Mesodermal cell (in vitro differentiated cells): ENCODE measurements around the gene LGI1.
A peak's percentile ranks its signal among the peaks of the same experiment; 100 is the strongest.

Experiments used
- H3K27ac ChIP-seq: 2 replicates; pipeline ENCODE4 v1.7.0; 2013; ENCODE audit warnings: mild to moderate bottlenecking, low read depth, low read length, moderate library complexity; ENCODE audit not compliant: severe bottlenecking
- H3K36me3 ChIP-seq: 2 replicates; pipeline ENCODE4 v1.7.1; 2013; ENCODE audit warnings: mild to moderate bottlenecking, low read length, moderate library complexity; ENCODE audit not compliant: control insufficient read depth, insufficient read depth
- H3K4me1 ChIP-seq: one replicate; pipeline ENCODE4 v1.7.1; 2013; ENCODE audit warnings: mild to moderate bottlenecking, low read length; ENCODE audit not compliant: insufficient read depth, control insufficient read depth, poor library complexity, severe bottlenecking
- H3K4me3 ChIP-seq: 2 replicates; pipeline ENCODE4 v1.7.0; 2013; ENCODE audit warnings: low read length, control low read depth, mild to moderate bottlenecking; ENCODE audit not compliant: insufficient read depth, poor library complexity, severe bottlenecking; ENCODE audit errors: extremely low read depth
- H3K9me3 ChIP-seq: 2 replicates; pipeline ENCODE4 v1.7.1; 2013; ENCODE audit warnings: mild to moderate bottlenecking, low read length, moderate library complexity; ENCODE audit not compliant: control insufficient read depth
- WGBS, 2 experiments: methylation state at CpG; one replicate each; pipeline ENCODE4 v1.1.5; 2013; ENCODE audit warnings: missing lambda C conversion rate in 2 of 2; ENCODE audit not compliant: insufficient coverage in 2 of 2; 5-methylcytosine and 5-hydroxymethylcytosine counted together

The LGI1 gene

GRCh38 chr10:93771354-93771753 is 13.6 kb downstream of the LGI1 start:
- no peaks in the 10 kb centered on the region for H3K36me3 ChIP-seq
- H3K27ac ChIP-seq: no peak overlapping the region
- WGBS, 2 experiments: 94 to 98% methylated on average over 4 of the region's 7 CpGs
- no peak overlapping the region for H3K4me3 ChIP-seq
- peaks cover under 1% of the 10 kb centered on the region for H3K4me1 ChIP-seq
- no peaks in the 10 kb centered on the region for H3K9me3 ChIP-seq

- WGBS, 2 experiments: 97 to 100% methylated on average over 1 to 3 of the region's 5 CpGs
- Histone ChIP-seq H3K27ac (no peak overlapping the region), H3K36me3 (no peaks in the 10 kb centered on the region), H3K9me3 (no peaks in the 10 kb centered on the region), H3K4me1 (peaks cover 9% of the 10 kb centered on the region), H3K4me3 (no peak overlapping the region)
These were observed 15.4 kb downstream of the LGI1 start for GRCh38 chr10:93773120-93773519.

DNA sequence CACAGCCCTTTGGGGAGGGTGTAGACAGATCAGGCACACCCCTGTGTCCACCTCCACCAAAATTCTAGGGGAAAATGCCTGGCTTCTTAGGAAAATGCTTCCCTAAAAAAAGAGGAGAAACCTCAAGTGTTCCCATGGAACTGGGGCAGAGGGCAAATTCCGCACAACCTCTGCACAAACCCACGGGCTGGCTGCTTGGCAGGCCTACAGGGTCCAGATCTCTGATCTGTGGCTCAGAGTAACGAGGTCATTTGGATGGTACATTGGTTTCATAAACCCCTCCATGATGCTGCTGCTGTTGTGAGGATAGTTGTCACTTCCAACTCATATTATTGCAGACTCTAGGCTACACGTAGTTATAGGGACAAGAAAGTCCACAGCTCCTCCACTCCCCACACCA is 16.0 kb downstream of the LGI1 start:
- Histone ChIP-seq H3K27ac (no peak overlapping the region), H3K9me3 (no peaks in the 10 kb centered on the region), H3K36me3 (no peaks in the 10 kb centered on the region), H3K4me1 (peaks cover 9% of the 10 kb centered on the region), H3K4me3 (no peak overlapping the region)
- WGBS, 2 experiments: 80 to 95% methylated on average over 2 to 4 of the region's 4 CpGs

GRCh38 chr10:93775356-93775755 is 17.6 kb downstream of the LGI1 start:
- Histone ChIP-seq H3K36me3 (no peaks in the 10 kb centered on the region), H3K4me1 (peaks cover 9% of the 10 kb centered on the region), H3K27ac (no peak overlapping the region), H3K4me3 (no peak overlapping the region), H3K9me3 (no peaks in the 10 kb centered on the region)
- 89 to 92% methylated on average over 2 to 3 of the region's 5 CpGs for WGBS, 2 experiments

DNA sequence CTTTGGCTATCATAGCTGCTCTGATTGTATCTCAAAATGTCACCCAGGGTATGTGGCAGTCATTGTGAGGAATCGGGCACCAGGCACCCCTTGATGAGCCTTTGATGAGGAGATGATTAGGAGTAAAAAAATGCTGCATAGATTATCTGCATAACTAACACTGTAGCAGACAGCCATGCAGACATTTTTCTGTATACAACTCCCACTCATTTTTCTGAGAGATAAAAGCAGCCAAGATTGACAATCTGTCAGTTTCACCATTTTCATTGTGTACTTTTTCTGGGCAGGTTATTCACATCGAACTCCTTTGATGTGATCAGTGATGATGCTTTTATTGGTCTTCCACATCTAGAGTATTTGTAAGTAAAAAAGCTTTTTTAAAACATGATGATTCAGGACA is 19.4 kb downstream of the LGI1 start:
- Histone ChIP-seq H3K9me3 (no peaks in the 10 kb centered on the region), H3K4me1 (peaks cover 9% of the 10 kb centered on the region), H3K27ac (peak overlapping the region; percentile 12), H3K4me3 (no peak overlapping the region), H3K36me3 (no peaks in the 10 kb centered on the region)
- no CpG with 5 or more reads among the region's 2 CpGs for WGBS, 2 experiments

GRCh38 chr10:93784059-93784458 is 26.3 kb downstream of the LGI1 start:
- Histone ChIP-seq H3K4me3 (no peak overlapping the region), H3K4me1 (peaks cover 11% of the 10 kb centered on the region), H3K9me3 (no peaks in the 10 kb centered on the region), H3K27ac (no peak overlapping the region), H3K36me3 (no peaks in the 10 kb centered on the region)
- WGBS, 2 experiments: 60 to 80% methylated on average over 1 of the region's 2 CpGs

DNA sequence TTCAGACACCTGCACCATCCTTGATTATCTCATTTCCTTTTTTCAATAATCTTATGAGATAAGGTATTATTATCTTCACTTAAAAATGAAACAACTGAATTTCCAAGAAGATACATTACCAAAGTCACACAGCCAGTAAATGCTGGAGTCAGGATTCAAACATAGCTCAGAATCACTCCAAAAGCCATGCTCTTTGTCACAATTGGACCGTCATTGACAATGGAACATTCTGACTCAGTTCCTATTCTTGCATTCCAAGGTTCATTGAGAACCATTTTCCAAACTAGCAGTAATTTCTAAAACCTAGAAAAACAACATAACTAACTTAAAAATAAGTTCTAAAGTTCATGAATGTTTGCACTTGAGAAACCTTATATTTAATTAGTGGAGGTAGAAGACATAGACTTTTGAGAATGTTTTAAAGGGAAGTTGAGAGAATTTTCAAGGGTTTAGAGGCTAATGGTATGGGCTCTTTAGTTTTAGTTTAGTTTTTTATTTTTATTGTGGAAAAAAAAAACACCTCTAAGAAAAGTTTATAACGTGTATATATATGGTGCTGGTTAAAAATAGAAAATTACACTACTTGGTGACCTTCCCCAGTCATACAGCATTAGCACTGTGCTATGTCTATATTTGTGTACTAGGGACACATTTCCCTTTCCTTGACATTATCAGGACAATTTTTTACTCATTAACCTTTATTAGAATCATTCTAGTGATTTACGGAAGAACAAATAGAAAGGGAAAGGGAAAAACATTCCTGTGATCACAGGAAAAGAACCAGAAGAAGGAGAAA is 30.9 kb downstream of the LGI1 start:
- Histone ChIP-seq H3K4me1 (peaks cover 33% of the 10 kb centered on the region), H3K9me3 (no peaks in the 10 kb centered on the region), H3K4me3 (no peak overlapping the region), H3K36me3 (no peaks in the 10 kb centered on the region), H3K27ac (no peak overlapping the region)
- WGBS, 2 experiments: 87 to 100% methylated on average over 1 to 2 of the region's 3 CpGs

GRCh38 chr10:93790439-93790838 is 32.7 kb downstream of the LGI1 start:
- Histone ChIP-seq H3K36me3 (no peaks in the 10 kb centered on the region), H3K4me1 (peaks cover 33% of the 10 kb centered on the region), H3K4me3 (no peak overlapping the region), H3K27ac (peak overlapping the region; percentile 94), H3K9me3 (peaks cover 6% of the 10 kb centered on the region)
- no CpG with 5 or more reads among the region's 3 CpGs for WGBS, 2 experiments

DNA sequence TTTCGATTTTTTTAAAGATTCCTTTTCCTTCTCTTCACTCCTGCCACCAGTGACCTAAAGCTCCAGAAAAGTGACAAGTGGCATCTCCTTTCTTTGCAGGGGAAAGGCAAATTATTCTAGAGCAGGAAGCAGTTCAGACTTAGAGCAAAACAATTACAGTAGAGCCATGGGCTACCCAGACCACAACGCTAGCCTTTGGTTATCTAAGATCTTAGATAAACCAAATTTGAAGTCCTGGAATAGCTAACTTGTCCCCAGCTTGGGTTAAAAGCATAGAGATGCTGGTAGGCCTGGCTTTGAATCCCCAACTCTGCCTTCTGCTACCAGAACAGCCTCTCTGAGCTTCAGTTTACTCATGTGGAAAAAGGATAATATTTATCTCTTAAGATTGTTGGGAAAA is 38.4 kb downstream of the LGI1 start:
- Histone ChIP-seq H3K27ac (no peak overlapping the region), H3K36me3 (no peaks in the 10 kb centered on the region), H3K9me3 (peaks cover 6% of the 10 kb centered on the region), H3K4me3 (no peak overlapping the region), H3K4me1 (peaks cover 6% of the 10 kb centered on the region)
- 76 to 88% methylated on average over 1 to 2 of the region's 2 CpGs for WGBS, 2 experiments

DNA sequence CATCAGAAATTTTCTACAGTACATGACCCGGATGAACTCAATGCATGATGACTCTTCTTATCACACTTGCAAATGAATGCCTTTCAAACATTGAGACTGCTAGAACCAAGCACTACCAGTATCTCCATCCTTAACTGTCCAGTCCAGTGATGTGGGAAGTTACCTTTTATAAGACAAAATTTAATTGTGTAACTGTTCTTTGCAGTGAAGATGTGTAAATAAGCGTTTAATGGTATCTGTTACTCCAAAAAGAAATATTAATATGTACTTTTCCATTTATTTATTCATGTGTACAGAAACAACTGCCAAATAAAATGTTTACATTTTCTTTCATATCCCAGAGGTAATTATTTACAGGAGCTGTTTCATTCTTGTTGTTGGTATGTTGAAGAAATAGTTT is 40.1 kb downstream of the LGI1 start:
- Histone ChIP-seq H3K36me3 (no peaks in the 10 kb centered on the region), H3K27ac (no peak overlapping the region), H3K4me1 (no peaks in the 10 kb centered on the region), H3K4me3 (no peak overlapping the region), H3K9me3 (peaks cover 6% of the 10 kb centered on the region)
- WGBS, 2 experiments: 80 to 100% methylated on average over 1 of the region's 2 CpGs

DNA sequence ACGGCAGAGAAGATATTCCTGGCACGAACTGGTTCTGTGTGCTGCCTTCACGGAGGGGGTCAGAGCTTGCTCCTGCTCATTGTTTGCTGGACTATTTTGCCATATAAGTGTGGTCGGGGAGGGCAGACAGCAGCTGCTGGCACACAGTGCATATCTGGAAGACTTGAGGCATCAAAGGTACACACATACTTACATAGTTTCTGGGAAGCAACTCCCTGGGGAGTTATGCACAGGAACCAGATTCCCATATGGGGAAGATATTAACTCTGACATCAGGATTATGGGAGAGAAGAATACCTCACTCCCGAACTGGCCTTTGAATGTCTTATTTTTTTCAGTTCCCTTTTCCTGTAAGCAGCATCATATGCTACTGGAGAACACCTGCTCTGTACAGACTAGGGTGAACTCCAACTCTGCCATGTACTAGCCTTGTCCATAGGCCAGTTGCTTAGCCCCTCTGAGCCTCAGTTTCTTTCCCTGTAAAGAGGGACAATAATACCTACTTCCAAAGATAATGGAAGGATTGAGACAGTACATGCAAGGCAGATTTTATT is 41.5 kb downstream of the LGI1 start:
- 79 to 83% methylated on average over 1 to 5 of the region's 5 CpGs for WGBS, 2 experiments

More for the DNA sequence above, 41.5 kb downstream of the LGI1 start:
- Histone ChIP-seq H3K9me3 (peaks cover 6% of the 10 kb centered on the region), H3K4me3 (no peak overlapping the region), H3K36me3 (no peaks in the 10 kb centered on the region), H3K27ac (no peak overlapping the region), H3K4me1 (no peaks in the 10 kb centered on the region)
